Transverse colon (tissue), 4 donors: Measurements from ENCODE around the gene ENPP6.

Source experiments
- CTCF ChIP-seq, 5 experiments: fragments of 200-600 bp in 3 of 5; fragments of 450-650 bp in 2 of 5; sonication (generic) in 3 of 5; IDR thresholded peaks; 1 replicate in 2 of 5; 2 replicates in 3 of 5; pipeline ENCODE4 v1.5.1; 2016 to 2017; ENCODE audit warnings: antibody characterized with exemption in 5 of 5, inconsistent platforms in 3 of 5, mild to moderate bottlenecking in 2 of 5, moderate library complexity in 1 of 5
- EP300 ChIP-seq: sonication (generic); formaldehyde crosslinking; IDR thresholded peaks from one replicate; pipeline ENCODE4 v1.6.1; 2017; ENCODE audit warnings: antibody characterized with exemption, low read depth
- POLR2A ChIP-seq: fragments of 450-650 bp; IDR thresholded peaks from one replicate; pipeline ENCODE4 v1.6.1; 2016; ENCODE audit warnings: antibody characterized with exemption, mild to moderate bottlenecking, moderate library complexity
- POLR2AphosphoS5 ChIP-seq, 3 donors: sonication (generic); formaldehyde crosslinking; IDR thresholded peaks; one replicate each; pipeline ENCODE4 v1.6.1; 2016; ENCODE audit warnings: antibody characterized with exemption in 3 of 3

DNA sequence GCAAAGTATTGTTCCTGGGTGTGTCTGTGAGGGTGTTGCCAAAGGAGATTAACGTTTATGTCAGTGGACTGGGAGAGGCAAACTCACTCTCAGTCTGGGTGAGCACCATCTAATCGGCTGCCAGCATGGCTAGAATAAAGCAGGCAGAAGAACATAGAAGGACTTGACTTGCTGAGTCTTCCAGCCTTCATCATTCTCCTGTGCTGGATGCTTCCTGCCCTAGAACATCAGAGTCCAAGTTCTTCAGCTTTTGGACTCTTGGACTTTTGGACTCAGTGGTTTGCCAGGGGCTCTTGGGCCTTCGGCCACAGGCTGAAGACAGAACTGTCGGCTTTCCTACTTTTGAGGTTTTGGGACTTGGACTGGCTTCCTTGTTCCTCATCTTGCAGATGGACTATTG, 15.3 kb upstream of the ENPP6 start:
- TF ChIP-seq CTCF (IDR thresholded peaks at IDR 0.05) (no peak), POLR2AphosphoS5 (IDR thresholded peaks at IDR 0.05) (no peak), EP300 (no peak), POLR2A (no peak)
